ENCODE measurements around the gene TMEM139. TPM values are rescaled to one million over a fixed set of nuclear protein-coding genes. Genes with fewer than 3 reads are reported as not detected.

TMEM139 gene
- total RNA-seq, 1 experiment from 2014 or later = not detected

GRCh38 chr7:143295870-143296269 lies 11.1 kb downstream of the TMEM139 start:
- TF ChIP-seq EZH2 (IDR thresholded peaks at IDR 0.05; ENCODE audit: borderline replicate concordance, low read depth, low read length, poor library complexity, severe bottlenecking) (no peak), CTCF (conservative IDR thresholded peaks at IDR 0.05; ENCODE audit: low read depth, low read length) (no peak)
- no peak for DNase-seq (ENCODE audit: low spot score)
- intact Hi-C loops (cut with micrococcal nuclease; ENCODE audit: unreplicated experiment) = loop anchor here (2.0 to 5.0 kb wide), 3 partner anchors 41 to 81 kb away; no protein-coding TSS in a partner anchor
- H3K4me3 ChIP-seq (ENCODE audit: low read depth, low read length, poor library complexity, severe bottlenecking) = no peak overlapping the region
- peaks cover 38% of the 10 kb centered on the region for H3K4me1 ChIP-seq (ENCODE audit: insufficient read depth, low read length, poor library complexity, severe bottlenecking)
- no peaks in the 10 kb centered on the region for H3K9me3 ChIP-seq (ENCODE audit: low read depth, low read length, poor library complexity, severe bottlenecking)
- H3K27ac ChIP-seq (ENCODE audit: low read depth, low read length, poor library complexity, severe bottlenecking) = peak overlapping the region; percentile 82
- H3K27me3 ChIP-seq (replicated peaks; ENCODE audit: insufficient read depth, low read depth, low read length, poor library complexity) = no peaks in the 10 kb centered on the region
- ChIA-PET CTCF (interaction anchor here (0.6 to 1.7 kb wide), 4 partner anchors 14 to 121 kb away, joined by 3 to 6 read pairs (median 4); no protein-coding TSS in a partner anchor), POLR2A (ENCODE audit: low non-redundant PET) (interaction anchor here (0.6 kb wide), 1 partner anchor 521 kb away, joined by 10 read pairs; no protein-coding TSS in a partner anchor)
- BruUV-seq (replicated peaks) = no TSS peak
- H3K36me3 ChIP-seq (ENCODE audit: insufficient read depth, low read length, poor library complexity, severe bottlenecking) = peaks cover 80% of the 10 kb centered on the region

- no peak overlapping the region for H3K4me3 ChIP-seq (ENCODE audit: low read depth, low read length, poor library complexity, severe bottlenecking)
- intact Hi-C loops (cut with micrococcal nuclease; ENCODE audit: unreplicated experiment) = loop anchor here (2.0 to 5.0 kb wide), 3 partner anchors 42 to 81 kb away; no protein-coding TSS in a partner anchor
- H3K4me1 ChIP-seq (ENCODE audit: insufficient read depth, low read length, poor library complexity, severe bottlenecking) = peaks cover 35% of the 10 kb centered on the region
- ChIA-PET POLR2A (ENCODE audit: low non-redundant PET) (interaction anchor here (0.6 kb wide), 1 partner anchor 522 kb away, joined by 10 read pairs; no protein-coding TSS in a partner anchor), CTCF (interaction anchor here (0.6 to 1.7 kb wide), 5 partner anchors 56 to 121 kb away, joined by 3 to 6 read pairs (median 4); no protein-coding TSS in a partner anchor)
- peak; percentile 88 for DNase-seq (ENCODE audit: low spot score)
- no peaks in the 10 kb centered on the region for H3K9me3 ChIP-seq (ENCODE audit: low read depth, low read length, poor library complexity, severe bottlenecking)
- peak overlapping the region; percentile 82 for H3K27ac ChIP-seq (ENCODE audit: low read depth, low read length, poor library complexity, severe bottlenecking)
- H3K27me3 ChIP-seq (replicated peaks; ENCODE audit: insufficient read depth, low read depth, low read length, poor library complexity) = no peaks in the 10 kb centered on the region
- no TSS peak for BruUV-seq (replicated peaks)
- TF ChIP-seq EZH2 (IDR thresholded peaks at IDR 0.05; ENCODE audit: borderline replicate concordance, low read depth, low read length, poor library complexity, severe bottlenecking) (no peak), CTCF (conservative IDR thresholded peaks at IDR 0.05; ENCODE audit: low read depth, low read length) (no peak)
- peaks cover 83% of the 10 kb centered on the region for H3K36me3 ChIP-seq (ENCODE audit: insufficient read depth, low read length, poor library complexity, severe bottlenecking)
Observed at GRCh38 chr7:143296686-143297085, 11.9 kb downstream of the TMEM139 start.

- Histone ChIP-seq H3K4me1 (ENCODE audit: insufficient read depth, low read length, poor library complexity, severe bottlenecking) (peaks cover 32% of the 10 kb centered on the region), H3K27me3 (replicated peaks; ENCODE audit: insufficient read depth, low read depth, low read length, poor library complexity) (no peaks in the 10 kb centered on the region), H3K36me3 (ENCODE audit: insufficient read depth, low read length, poor library complexity, severe bottlenecking) (peaks cover 80% of the 10 kb centered on the region), H3K4me3 (ENCODE audit: low read depth, low read length, poor library complexity, severe bottlenecking) (no peak overlapping the region), H3K9me3 (ENCODE audit: low read depth, low read length, poor library complexity, severe bottlenecking) (no peaks in the 10 kb centered on the region), H3K27ac (ENCODE audit: low read depth, low read length, poor library complexity, severe bottlenecking) (no peak overlapping the region)
- ChIA-PET POLR2A (ENCODE audit: low non-redundant PET) (no interaction called here), CTCF (interaction anchor here (0.7 kb wide), 2 partner anchors 22 to 59 kb away, joined by 3 to 4 read pairs; no protein-coding TSS in a partner anchor)
- no TSS peak for BruUV-seq (replicated peaks)
- no peak for DNase-seq (ENCODE audit: low spot score)
- intact Hi-C loops (cut with micrococcal nuclease; ENCODE audit: unreplicated experiment) = loop anchor here (5.0 kb wide), 1 partner anchor 78 kb away; no protein-coding TSS in a partner anchor
- TF ChIP-seq EZH2 (IDR thresholded peaks at IDR 0.05; ENCODE audit: borderline replicate concordance, low read depth, low read length, poor library complexity, severe bottlenecking) = no peak
- TF ChIP-seq CTCF (conservative IDR thresholded peaks at IDR 0.05; ENCODE audit: low read depth, low read length) = no peak
Observed at GRCh38 chr7:143299346-143299745, 14.6 kb downstream of the TMEM139 start.

Measured in A673 (cell line).